Effector CD8-positive, alpha-beta T cell (primary cell): ENCODE results near the gene PEAK3.

ENCODE experiments used
- DNase-seq: peaks from one replicate; lab custom pipeline; 2025; lab: John Stamatoyannopoulos, UW

PEAK3 gene

DNA sequence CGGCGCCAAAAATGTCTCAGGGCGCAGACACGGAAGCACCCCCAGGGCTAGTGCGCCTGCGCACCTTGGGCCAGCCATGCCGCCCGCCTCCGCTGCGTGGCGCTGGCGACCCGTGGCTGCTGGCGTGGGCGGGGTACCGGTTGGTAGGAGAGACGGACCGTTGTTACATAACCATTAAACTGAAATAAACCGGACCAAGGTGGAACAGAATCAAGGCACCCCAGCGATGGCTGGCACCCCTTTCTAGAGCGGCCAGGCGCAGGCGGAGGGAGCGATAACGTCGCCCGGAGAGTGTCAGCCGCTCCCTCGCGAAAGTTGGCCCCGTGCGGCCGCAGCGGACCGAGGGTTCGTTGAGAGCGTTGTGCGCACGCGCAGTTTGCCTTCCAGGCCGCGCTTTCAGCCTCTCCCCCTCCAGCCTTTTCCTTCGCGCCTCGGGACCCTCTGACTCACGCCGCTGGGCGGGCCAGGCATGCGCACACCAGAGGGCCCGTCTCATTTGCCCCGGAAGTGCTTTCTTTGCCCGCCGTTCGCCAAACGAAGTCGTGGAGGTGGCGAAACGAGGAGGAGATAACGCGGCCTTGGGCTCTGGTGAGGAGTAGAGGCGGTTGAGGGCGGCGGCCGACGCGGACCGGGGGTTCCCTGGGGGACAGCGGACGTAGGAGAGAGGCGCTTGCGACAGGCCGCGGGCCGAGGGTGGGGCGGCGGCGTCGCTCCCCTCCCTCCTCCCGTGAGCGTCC, 45.5 kb downstream of the PEAK3 start, which contains the start of the genes PLEKHJ1 and SF3A2:
PLEKHJ1 (minus strand) TSS at position 16 of the 737 bp plus-strand sequence. CDS start 81 bp downstream, outside the sequence.
SF3A2 (plus strand) TSS at position 511 of the 737 bp plus-strand sequence. CDS start 6,595 bp downstream, outside the sequence.
- peak; percentile 96 for DNase-seq

- no peak for DNase-seq
Measured at GRCh38 chr19:2236064-2236313, 46.0 kb downstream of the PEAK3 start.

DNA sequence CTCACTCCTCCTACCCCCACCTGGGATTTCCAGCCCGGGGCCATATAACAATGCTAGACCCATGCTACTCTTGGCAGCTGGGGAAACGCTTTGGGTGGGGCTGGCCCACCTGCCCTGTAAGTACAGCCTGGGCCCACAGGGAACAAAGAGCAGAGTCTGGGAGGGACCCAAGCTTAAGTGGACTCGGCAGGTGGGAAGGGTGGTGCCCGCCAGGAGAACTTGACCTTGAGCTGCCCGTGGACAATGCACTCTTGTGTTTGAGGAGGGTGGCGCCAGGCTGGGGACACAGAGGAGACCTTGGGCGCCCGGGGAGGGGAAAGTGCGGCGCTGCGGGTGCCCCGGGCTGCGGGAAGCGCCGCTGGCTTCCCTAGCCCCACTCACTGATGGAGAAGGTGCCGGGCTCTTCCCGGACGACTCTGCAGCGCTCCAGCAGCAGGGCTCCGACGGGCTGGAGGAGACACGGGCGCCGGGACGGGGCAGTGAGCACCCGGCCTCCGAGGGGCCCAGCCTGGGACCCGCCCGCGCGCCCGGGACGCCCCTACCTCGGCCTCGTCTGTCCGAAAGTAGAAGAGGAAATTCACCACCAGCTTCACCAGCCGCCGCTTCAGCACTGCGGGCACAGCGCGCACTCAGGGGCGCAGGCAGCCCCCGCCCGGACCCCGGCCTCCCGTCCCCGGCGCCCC, 46.5 kb downstream of the PEAK3 start:
- no peak for DNase-seq

DNA sequence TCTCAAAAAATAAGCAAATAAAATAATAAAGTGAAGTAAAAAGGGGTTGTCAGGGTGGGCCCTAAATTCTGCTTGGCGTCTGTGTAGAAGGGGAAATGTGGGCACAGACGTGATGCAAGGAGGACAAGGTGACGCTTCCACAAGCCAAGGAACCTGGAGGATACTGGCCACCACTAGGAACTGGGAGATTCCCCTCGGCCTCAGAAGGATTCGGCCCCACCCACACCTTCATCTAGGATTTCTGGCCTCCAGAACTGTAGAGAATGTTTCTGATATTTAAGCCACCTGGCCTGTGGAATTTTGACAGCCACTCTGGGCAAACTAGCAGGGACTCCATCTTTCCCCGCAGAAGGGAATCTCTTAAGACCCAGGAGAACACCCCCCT, 47.0 kb downstream of the PEAK3 start:
- no peak for DNase-seq

DNA sequence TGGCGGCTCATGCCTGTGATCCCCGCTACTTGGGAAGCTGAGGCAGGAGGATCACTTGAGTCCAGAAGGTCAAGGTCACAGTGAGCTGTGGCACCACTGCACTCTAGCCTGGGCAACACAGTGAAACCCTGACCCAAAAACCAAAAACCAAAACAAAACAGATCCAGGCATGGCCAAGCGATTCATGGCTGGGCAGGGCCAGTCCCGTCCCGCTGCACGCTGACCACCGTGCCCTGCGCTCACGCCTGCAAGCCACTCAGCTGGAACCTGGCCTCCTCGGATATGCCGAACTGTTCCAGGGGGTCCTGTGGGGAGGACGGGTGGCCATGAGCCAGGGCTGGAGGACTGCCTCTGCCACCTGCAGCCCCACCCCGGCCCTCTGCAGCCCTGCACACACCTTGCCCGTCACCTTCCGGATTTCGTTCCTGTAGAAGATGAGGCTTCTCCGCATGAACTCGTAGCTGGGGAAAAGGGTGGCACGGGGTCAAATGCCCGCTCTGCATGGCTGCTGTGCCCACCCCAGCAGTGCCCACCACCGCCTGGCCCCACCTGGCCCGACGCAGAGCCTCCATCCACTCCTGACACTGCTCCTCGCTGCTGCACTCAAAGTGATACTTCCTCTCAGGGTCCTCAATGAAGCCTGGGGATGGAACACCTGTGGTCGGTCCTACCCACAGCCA, 48.2 kb downstream of the PEAK3 start:
- DNase-seq, result no peak

- no peak for DNase-seq
Measured at GRCh38 chr19:2232286-2233151, 49.5 kb downstream of the PEAK3 start.

- DNase-seq, result no peak
Measured at GRCh38 chr19:2231621-2232221, 50.3 kb downstream of the PEAK3 start.

DNA sequence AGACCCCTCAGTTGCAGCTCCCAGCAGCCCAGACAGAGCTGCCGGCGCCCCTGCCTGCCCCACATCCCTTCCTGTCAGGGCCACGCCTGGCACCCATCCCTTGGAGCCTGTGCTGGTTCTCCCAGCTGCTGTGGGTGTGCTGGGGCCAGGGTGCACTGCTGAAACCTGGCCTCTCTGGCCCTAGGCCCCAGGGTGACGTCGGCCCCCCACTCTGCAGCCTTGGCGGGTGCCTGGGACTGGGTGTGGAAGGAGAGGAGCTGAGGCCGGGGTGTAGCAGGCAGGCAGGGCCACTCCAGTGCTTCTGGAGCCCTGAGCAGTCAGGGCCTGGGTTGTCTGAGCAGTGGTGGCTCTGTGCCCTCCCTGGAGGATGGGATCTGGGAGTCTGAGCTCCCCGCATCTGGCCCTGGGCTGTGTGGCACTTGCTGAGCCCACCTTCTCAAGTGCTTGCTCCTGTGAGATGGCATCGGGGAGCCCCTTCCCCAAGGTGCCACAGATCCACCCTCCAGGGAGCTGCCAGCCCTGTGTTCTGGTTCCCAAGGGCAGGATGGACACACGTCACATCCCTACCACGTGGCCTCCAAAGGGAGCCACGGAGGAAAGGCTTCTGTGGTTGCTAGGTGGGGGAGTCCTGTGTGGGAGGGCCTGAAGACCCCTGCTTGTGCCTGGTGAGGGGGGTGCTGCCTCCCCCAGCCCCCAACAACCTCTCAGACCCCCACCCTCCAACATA, 51.0 kb downstream of the PEAK3 start:
- no peak for DNase-seq

GRCh38 chr19:2230033-2230531, 51.9 kb downstream of the PEAK3 start:
- DNase-seq, result no peak

- no peak for DNase-seq
Measured at GRCh38 chr19:2229103-2230032, 52.6 kb downstream of the PEAK3 start.

DNA sequence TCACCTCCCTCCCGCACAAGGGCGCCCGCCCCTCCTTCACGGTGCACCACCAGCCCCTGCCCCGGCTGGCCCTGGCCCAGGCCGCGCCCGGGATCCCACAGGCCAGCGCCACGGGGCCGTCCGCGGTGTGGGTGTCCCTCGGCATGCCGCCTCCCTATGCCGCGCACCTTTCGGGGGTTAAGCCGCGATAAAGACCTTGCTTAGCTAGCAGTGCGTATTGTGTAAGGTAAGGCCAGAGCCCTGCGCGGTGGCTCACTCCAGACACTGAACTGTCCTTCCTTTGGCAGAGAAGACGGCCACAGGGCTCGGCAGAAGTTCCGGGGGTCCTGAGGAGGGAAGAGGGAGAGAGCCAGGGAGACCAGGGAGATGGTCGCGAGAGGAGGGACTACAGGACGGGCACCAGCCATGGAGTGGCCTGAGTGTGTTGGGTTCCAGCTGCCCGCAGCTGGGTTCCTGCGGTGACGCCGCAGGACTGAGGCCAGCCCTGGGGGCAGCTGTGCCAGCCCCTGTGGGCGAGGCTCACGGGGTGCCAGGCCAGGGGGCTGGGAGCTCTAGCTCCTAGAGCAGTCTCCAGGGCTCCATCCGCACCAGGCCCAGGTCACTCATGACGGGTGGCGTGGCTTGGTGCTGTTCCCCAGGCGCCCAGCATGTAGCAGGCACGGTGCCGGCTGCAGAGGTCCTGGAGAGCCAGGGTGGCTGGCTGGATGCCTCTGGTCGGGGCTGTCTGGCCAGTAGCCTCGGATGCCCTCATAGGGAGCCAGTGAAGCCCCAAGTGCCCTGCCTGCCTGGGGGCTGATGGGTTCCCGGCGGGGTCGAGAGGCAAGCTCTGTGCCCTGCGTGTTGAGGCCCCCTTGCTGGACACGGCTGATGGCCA, 53.6 kb downstream of the PEAK3 start:
- DNase-seq, result no peak

DNA sequence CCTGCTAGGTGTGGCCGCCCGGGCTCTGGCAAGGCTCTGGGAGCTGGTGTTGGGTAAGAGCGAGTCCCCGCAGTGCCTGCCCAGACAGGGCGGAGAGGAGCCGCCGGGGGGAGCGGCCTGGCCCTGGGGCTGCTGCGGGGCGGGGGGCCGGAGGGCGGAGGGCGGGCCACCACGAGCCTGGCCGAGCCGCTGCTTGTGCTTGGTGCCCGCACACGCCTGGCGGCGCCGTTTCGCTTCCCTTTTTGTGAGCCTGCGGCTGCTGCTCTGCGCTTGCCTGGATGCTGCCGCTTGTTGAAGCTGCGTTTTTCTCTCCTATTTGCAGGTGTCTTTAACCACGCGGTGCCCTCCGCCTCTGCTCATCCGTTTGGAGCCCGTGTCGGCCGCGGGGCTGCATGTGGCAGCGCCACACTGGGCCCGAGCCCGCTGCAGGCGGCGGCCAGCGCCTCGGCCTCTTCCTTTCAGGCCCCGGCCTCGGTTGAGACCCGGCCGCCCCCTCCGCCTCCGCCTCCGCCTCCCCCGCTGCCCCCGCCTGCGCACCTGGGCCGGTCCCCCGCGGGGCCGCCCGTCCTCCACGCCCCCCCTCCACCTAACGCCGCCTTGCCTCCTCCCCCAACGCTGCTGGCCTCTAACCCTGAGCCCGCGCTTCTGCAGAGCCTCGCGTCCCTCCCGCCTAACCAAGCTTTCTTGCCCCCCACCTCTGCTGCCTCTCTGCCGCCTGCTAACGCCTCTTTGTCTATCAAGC, 54.4 kb downstream of the PEAK3 start:
- DNase-seq, result no peak

DNA sequence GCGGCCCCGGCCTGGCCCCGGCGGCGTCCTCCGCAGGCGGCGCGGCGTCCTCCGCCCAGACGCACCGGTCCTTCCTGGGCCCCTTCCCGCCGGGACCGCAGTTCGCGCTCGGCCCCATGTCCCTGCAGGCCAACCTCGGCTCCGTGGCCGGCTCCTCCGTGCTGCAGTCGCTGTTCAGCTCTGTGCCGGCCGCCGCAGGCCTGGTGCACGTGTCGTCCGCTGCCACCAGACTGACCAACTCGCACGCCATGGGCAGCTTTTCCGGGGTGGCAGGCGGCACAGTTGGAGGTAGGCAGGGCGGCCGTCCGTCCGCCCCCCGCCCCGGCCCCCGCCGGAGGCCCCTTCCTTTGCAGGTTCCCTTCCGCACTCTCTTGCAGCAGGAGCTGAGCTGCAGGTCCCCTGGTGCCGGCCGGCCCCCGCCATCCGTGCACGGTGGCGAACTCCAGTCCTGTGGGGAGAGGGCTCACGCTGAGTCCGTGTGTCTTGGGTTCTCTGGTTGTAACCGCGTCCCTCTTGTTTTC, 55.1 kb downstream of the PEAK3 start:
- DNase-seq, result no peak

DNA sequence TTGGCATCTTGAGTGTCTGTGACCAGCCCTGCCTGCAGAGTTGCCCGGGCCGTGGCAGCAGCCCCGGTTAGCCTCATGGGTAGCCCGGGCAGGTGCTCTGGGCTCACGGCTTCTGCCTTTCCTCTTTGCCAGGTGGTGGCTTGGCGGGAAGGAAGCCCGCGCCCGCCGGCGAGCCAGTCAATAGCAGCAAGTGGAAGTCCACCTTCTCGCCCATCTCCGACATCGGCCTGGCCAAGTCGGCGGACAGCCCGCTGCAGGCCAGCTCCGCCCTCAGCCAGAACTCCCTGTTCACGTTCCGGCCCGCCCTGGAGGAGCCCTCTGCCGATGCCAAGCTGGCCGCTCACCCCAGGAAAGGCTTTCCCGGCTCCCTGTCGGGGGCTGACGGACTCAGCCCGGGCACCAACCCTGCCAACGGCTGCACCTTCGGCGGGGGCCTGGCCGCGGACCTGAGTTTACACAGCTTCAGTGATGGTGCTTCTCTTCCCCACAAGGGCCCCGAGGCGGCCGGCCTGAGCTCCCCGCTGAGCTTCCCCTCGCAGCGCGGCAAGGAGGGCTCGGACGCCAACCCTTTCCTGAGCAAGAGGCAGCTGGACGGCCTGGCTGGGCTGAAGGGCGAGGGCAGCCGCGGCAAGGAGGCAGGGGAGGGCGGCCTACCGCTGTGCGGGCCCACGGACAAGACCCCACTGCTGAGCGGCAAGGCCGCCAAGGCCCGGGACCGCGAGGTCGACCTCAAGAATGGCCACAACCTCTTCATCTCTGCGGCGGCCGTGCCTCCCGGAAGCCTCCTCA, 55.7 kb downstream of the PEAK3 start:
- DNase-seq, result no peak

GRCh38 chr19:2225415-2226050, 56.4 kb downstream of the PEAK3 start:
- no peak for DNase-seq

DNA sequence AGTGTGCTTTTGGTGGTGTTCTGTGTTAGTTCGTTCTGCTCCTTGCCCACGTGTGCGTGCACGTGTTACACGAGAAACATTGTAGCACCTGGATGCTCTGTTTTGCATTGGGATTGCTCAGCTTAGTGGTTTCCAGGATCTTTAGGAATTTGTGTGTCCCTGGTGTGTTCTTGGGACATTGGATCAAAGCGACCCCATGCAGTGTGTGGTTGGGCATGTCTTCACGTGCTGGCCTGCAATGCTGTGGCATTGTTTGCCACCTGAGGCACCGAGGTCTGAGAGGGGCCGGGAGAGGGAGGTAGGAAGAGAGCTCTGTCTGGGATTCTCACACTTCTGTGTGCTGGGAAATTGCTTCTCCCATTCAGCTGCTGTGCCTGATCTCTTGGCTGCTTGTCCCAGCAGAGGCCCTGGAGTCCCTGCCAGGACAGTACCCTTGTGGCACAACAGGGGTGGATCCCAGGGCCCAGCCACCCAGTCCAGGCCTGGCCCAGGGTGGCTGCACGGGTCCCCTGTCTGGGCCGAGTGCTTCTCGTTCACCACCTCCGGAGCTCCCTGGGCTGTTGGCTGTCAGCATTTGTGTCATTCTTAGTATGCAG, 57.1 kb downstream of the PEAK3 start:
- DNase-seq, result no peak
